K562 (cell line): ENCODE measurements around the gene DLGAP1. TPM values are rescaled to one million over a fixed set of nuclear protein-coding genes. Genes with fewer than 3 reads are reported as not detected.

Experiments
- ATF7 ChIP-seq: fragments of 450-650 bp; IDR thresholded peaks from 2 replicates; pipeline ENCODE4 v1.7.1; 2014; ENCODE audit warnings: mild to moderate bottlenecking, moderate library complexity
- CTBP1 ChIP-seq: fragments of 450-650 bp; IDR thresholded peaks from 2 replicates; pipeline ENCODE4 v1.6.1; 2016; ENCODE audit warnings: borderline replicate concordance
- ZBTB8A ChIP-seq: fragments of 450-650 bp; IDR thresholded peaks from 2 replicates; pipeline ENCODE4 v1.6.1; 2018; ENCODE audit warnings: mild to moderate bottlenecking, moderate library complexity; ENCODE audit not compliant: partially characterized antibody
- ZNF384 ChIP-seq: IDR thresholded peaks from 2 replicates; pipeline ENCODE4 v1.6.1; 2012; ENCODE audit warnings: low read depth, low read length, improper control_type of control experiment
- ZNF644 ChIP-seq: fragments of 200-800 bp; sonication (Bioruptor generic); IDR thresholded peaks from 2 replicates; pipeline ENCODE4 v1.6.1; 2016; ENCODE audit warnings: low read depth, missing genetic modification characterization, missing compliant biosample characterization
- polyA plus RNA-seq, 8 experiments: library from polyadenylated mRNA; depleted of rRNA in 4 of 8; stranded (reverse) in 5 of 8; unstranded in 3 of 8; fragments of >200 nt; fragmentation: Nextera tagmentation in 2 of 8; fragmentation: Illumina TruSeq in 1 of 8; extraction: Ambion mirVana in 2 of 8; extraction: Trizol in 1 of 8; gene quantifications; 2 replicates each; pipeline versions ENCODE4 v1.2.1 to v1.2.3, GENCODE V29; 2011 to 2014; ENCODE audit warnings: inconsistent platforms in 1 of 8, missing spikeins in 1 of 8
- total RNA-seq, 7 experiments: library from RNA; depleted of rRNA in 6 of 7; stranded (reverse); fragments of >200 nt in 6 of 7; fragmentation: Illumina TruSeq in 2 of 7; extraction: Trizol in 2 of 7; gene quantifications; 2 replicates each; pipeline versions ENCODE4 v1.2.1 to v1.2.3, GENCODE V29; 2011 to 2021; ENCODE audit warnings: low replicate concordance in 1 of 7
- TF ChIP-seq, protein P1 (sequence below), 2 experiments: fragments of 450-650 bp; formaldehyde crosslinking in 1 of 2; IDR thresholded peaks; 2 replicates each; pipeline versions ENCODE4 v1.4.0 to v1.6.1; 2014 to 2020; ENCODE audit warnings: mild to moderate bottlenecking in 2 of 2, borderline replicate concordance in 1 of 2, low read depth in 1 of 2
- TF ChIP-seq, protein P2 (sequence below), 3 experiments: IDR thresholded peaks in 2 of 3; conservative IDR thresholded peaks in 1 of 3; 2 replicates each; pipeline ENCODE4 v1.5.1; 2011 to 2012; ENCODE audit warnings: low read length in 3 of 3, mild to moderate bottlenecking in 3 of 3, control low read depth in 2 of 3, improper control_type of control experiment in 1 of 3, inconsistent platforms in 1 of 3, low read depth in 1 of 3, mixed read lengths in 1 of 3, moderate library complexity in 1 of 3; ENCODE audit not compliant: insufficient read depth in 2 of 3
- TF ChIP-seq, protein P3 (sequence below): fragments of 250-450 bp; sonication (Bioruptor Pico); IDR thresholded peaks from 2 replicates; pipeline ENCODE4 v1.9.0; 2021; ENCODE audit warnings: mild to moderate bottlenecking, inconsistent platforms
- TF ChIP-seq, protein P4 (sequence below), 3 experiments: fragments of 200-800 bp in 1 of 3; sonication (Bioruptor generic) in 1 of 3; sonication (generic) in 1 of 3; formaldehyde crosslinking in 1 of 3; IDR thresholded peaks; 2 replicates each; pipeline versions ENCODE4 v1.6.1 to v1.8.0; 2016 to 2022; ENCODE audit warnings: mild to moderate bottlenecking in 2 of 3, missing compliant biosample characterization in 2 of 3, missing genetic modification characterization in 2 of 3, missing genetic modification reagents in 1 of 3
- TF ChIP-seq, protein P5 (sequence below): fragments of 450-650 bp; IDR thresholded peaks from 2 replicates; pipeline ENCODE4 v1.6.1; 2017; ENCODE audit warnings: mild to moderate bottlenecking, moderate library complexity

The DLGAP1 gene
- total and polyA plus RNA-seq, 9 of the 15 experiments (the other 6 are each of a cell fraction or from before 2014, with no cell fraction given): 0.04 to 0.22 (median 0.08) TPM

DNA sequence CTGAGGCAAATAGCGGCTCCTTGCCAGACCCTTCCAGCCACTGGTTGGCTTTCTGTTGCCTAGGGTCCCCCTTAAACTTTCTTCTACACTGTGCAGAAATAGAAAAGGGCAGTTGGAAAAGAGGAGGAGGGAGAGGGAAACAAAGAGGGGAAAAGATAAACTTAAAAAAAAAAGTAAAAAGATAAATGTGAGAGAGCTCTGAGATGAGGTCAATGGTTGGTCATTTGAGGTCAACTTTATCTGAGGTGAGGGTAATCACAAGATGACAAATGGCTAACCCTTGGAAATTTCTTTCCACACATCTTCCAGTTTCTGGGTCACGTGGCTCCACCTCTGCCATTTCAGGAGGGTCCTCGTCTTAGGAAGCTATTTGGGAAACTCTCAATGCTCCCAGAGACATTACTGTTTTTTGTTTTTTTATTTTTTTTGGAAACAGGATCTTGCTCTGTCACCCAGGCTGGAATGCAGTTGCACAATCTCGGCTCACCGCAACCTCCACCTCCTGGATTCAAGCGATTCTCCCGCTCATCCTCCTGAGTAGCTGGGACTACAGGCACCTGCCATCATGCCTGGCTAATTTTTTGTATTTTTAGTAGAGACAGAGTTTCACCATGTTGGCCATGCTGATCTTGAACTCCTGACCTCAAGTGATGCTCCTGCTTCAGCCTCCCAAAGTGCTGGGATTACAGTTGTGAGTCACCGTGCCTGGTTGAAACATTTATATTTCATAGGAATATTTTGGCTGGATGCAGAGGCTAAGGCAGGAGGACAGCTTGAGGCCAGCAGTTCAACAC, 805.3 kb downstream of the DLGAP1 start (continued):
- TF ChIP-seq, protein P1, sequence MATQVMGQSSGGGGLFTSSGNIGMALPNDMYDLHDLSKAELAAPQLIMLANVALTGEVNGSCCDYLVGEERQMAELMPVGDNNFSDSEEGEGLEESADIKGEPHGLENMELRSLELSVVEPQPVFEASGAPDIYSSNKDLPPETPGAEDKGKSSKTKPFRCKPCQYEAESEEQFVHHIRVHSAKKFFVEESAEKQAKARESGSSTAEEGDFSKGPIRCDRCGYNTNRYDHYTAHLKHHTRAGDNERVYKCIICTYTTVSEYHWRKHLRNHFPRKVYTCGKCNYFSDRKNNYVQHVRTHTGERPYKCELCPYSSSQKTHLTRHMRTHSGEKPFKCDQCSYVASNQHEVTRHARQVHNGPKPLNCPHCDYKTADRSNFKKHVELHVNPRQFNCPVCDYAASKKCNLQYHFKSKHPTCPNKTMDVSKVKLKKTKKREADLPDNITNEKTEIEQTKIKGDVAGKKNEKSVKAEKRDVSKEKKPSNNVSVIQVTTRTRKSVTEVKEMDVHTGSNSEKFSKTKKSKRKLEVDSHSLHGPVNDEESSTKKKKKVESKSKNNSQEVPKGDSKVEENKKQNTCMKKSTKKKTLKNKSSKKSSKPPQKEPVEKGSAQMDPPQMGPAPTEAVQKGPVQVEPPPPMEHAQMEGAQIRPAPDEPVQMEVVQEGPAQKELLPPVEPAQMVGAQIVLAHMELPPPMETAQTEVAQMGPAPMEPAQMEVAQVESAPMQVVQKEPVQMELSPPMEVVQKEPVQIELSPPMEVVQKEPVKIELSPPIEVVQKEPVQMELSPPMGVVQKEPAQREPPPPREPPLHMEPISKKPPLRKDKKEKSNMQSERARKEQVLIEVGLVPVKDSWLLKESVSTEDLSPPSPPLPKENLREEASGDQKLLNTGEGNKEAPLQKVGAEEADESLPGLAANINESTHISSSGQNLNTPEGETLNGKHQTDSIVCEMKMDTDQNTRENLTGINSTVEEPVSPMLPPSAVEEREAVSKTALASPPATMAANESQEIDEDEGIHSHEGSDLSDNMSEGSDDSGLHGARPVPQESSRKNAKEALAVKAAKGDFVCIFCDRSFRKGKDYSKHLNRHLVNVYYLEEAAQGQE (IDR thresholded peaks at IDR 0.05; ENCODE audit: borderline replicate concordance): no peak
- TF ChIP-seq, protein P1 (CRISPR knock-in tag; IDR thresholded peaks at IDR 0.05; ENCODE audit: low read depth): no peak
- TF ChIP-seq CTBP1: no peak
- TF ChIP-seq ZNF644 (tag): peak; percentile 81
- TF ChIP-seq ATF7: no peak
- TF ChIP-seq, protein P2, sequence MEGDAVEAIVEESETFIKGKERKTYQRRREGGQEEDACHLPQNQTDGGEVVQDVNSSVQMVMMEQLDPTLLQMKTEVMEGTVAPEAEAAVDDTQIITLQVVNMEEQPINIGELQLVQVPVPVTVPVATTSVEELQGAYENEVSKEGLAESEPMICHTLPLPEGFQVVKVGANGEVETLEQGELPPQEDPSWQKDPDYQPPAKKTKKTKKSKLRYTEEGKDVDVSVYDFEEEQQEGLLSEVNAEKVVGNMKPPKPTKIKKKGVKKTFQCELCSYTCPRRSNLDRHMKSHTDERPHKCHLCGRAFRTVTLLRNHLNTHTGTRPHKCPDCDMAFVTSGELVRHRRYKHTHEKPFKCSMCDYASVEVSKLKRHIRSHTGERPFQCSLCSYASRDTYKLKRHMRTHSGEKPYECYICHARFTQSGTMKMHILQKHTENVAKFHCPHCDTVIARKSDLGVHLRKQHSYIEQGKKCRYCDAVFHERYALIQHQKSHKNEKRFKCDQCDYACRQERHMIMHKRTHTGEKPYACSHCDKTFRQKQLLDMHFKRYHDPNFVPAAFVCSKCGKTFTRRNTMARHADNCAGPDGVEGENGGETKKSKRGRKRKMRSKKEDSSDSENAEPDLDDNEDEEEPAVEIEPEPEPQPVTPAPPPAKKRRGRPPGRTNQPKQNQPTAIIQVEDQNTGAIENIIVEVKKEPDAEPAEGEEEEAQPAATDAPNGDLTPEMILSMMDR (IDR thresholded peaks at IDR 0.05 in 2 of 3, conservative IDR thresholded peaks at IDR 0.05 in 1 of 3; ENCODE audit: insufficient read depth in 2 of 3, low read depth in 1 of 3, low read length in 3 of 3): no peak
- peak; percentile 85; the same call in 1 of the 2 replicates for TF ChIP-seq ZNF384
- TF ChIP-seq, protein P3, sequence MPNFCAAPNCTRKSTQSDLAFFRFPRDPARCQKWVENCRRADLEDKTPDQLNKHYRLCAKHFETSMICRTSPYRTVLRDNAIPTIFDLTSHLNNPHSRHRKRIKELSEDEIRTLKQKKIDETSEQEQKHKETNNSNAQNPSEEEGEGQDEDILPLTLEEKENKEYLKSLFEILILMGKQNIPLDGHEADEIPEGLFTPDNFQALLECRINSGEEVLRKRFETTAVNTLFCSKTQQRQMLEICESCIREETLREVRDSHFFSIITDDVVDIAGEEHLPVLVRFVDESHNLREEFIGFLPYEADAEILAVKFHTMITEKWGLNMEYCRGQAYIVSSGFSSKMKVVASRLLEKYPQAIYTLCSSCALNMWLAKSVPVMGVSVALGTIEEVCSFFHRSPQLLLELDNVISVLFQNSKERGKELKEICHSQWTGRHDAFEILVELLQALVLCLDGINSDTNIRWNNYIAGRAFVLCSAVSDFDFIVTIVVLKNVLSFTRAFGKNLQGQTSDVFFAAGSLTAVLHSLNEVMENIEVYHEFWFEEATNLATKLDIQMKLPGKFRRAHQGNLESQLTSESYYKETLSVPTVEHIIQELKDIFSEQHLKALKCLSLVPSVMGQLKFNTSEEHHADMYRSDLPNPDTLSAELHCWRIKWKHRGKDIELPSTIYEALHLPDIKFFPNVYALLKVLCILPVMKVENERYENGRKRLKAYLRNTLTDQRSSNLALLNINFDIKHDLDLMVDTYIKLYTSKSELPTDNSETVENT: no peak
- TF ChIP-seq, protein P4, sequence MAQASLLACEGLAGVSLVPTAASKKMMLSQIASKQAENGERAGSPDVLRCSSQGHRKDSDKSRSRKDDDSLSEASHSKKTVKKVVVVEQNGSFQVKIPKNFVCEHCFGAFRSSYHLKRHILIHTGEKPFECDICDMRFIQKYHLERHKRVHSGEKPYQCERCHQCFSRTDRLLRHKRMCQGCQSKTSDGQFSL (CRISPR knock-in tag; IDR thresholded peaks at IDR 0.05): 0 out of 2 replicates have a peak, but pooled peaks have one; percentile 42
- TF ChIP-seq, protein P4 (tag; IDR thresholded peaks at IDR 0.05): no peak
- TF ChIP-seq ZBTB8A: no peak
- TF ChIP-seq, protein P5, sequence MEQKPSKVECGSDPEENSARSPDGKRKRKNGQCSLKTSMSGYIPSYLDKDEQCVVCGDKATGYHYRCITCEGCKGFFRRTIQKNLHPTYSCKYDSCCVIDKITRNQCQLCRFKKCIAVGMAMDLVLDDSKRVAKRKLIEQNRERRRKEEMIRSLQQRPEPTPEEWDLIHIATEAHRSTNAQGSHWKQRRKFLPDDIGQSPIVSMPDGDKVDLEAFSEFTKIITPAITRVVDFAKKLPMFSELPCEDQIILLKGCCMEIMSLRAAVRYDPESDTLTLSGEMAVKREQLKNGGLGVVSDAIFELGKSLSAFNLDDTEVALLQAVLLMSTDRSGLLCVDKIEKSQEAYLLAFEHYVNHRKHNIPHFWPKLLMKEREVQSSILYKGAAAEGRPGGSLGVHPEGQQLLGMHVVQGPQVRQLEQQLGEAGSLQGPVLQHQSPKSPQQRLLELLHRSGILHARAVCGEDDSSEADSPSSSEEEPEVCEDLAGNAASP: no peak
